HepG2 (cell line): ENCODE measurements around the gene XXYLT1. TPM values are rescaled to one million over a fixed set of nuclear protein-coding genes. Genes with fewer than 3 reads are reported as not detected.

ENCODE experiments used
- ADNP ChIP-seq: sonication (generic); formaldehyde crosslinking; IDR thresholded peaks from 2 replicates; pipeline ENCODE4 v1.4.0; 2020; ENCODE audit warnings: missing genetic modification reagents
- DNMT1 ChIP-seq: sonication (generic); formaldehyde crosslinking; IDR thresholded peaks from 2 replicates; pipeline ENCODE4 v1.5.1; 2020; ENCODE audit warnings: mild to moderate bottlenecking, missing genetic modification reagents
- FOSL1 ChIP-seq: sonication (generic); formaldehyde crosslinking; IDR thresholded peaks from 2 replicates; pipeline ENCODE4 v1.9.0; 2021; ENCODE audit warnings: missing genetic modification reagents, borderline replicate concordance
- FOXK1 ChIP-seq: sonication (generic); formaldehyde crosslinking; IDR thresholded peaks from 2 replicates; pipeline ENCODE4 v1.4.0; 2020; ENCODE audit warnings: low read depth, missing genetic modification reagents, borderline replicate concordance
- FOXO1 ChIP-seq: sonication (generic); formaldehyde crosslinking; IDR thresholded peaks from 2 replicates; pipeline ENCODE4 v1.4.0; 2020; ENCODE audit warnings: missing genetic modification reagents
- GATAD1 ChIP-seq: IDR thresholded peaks from 2 replicates; pipeline ENCODE4 v1.6.1; 2016; ENCODE audit warnings: missing genetic modification reagents, missing compliant biosample characterization
- HHEX ChIP-seq: IDR thresholded peaks from 2 replicates; pipeline ENCODE4 v1.6.1; 2016; ENCODE audit warnings: control low read depth
- HMG20A ChIP-seq: IDR thresholded peaks from 2 replicates; pipeline ENCODE4 v1.6.1; 2016; ENCODE audit warnings: borderline replicate concordance
- NR2F6 ChIP-seq, 2 experiments: IDR thresholded peaks; 2 replicates each; pipeline ENCODE4 v1.6.1; 2016; ENCODE audit warnings: antibody characterized with exemption in 1 of 2, mild to moderate bottlenecking in 1 of 2
- RELA ChIP-seq: sonication (generic); formaldehyde crosslinking; IDR thresholded peaks from 2 replicates; pipeline ENCODE4 v1.4.0; 2020; ENCODE audit warnings: missing genetic modification reagents
- SOX6 ChIP-seq, 2 experiments: fragments of 450-650 bp in 1 of 2; sonication (generic) in 1 of 2; formaldehyde crosslinking in 1 of 2; IDR thresholded peaks; 2 replicates each; pipeline versions ENCODE4 v1.4.0 to v1.6.1; 2017 to 2020; ENCODE audit warnings: antibody characterized with exemption in 1 of 2, mild to moderate bottlenecking in 1 of 2, missing genetic modification reagents in 1 of 2
- SRSF9 ChIP-seq: fragments of 200-400 bp; formaldehyde crosslinking; IDR thresholded peaks from 2 replicates; pipeline ENCODE4 v1.6.1; 2018; ENCODE audit warnings: borderline replicate concordance, mild to moderate bottlenecking, low read depth, low read length; ENCODE audit not compliant: insufficient read depth, poor library complexity, severe bottlenecking
- ZKSCAN5 ChIP-seq: sonication (generic); formaldehyde crosslinking; IDR thresholded peaks from 2 replicates; pipeline ENCODE4 v1.5.1; 2020; ENCODE audit warnings: mild to moderate bottlenecking, missing genetic modification reagents
- ZNF232 ChIP-seq: sonication (generic); formaldehyde crosslinking; IDR thresholded peaks from 2 replicates; pipeline ENCODE4 v1.4.0; 2020; ENCODE audit warnings: missing genetic modification reagents, borderline replicate concordance
- ZNF383 ChIP-seq: sonication (generic); formaldehyde crosslinking; IDR thresholded peaks from 2 replicates; pipeline ENCODE4 v1.4.0; 2020; ENCODE audit warnings: missing genetic modification reagents, mild to moderate bottlenecking, borderline replicate concordance
- ZNF530 ChIP-seq: sonication (generic); formaldehyde crosslinking; IDR thresholded peaks from 2 replicates; pipeline ENCODE4 v1.5.0; 2020; ENCODE audit warnings: low read depth, mild to moderate bottlenecking, missing genetic modification reagents
- ZNF605 ChIP-seq: sonication (generic); formaldehyde crosslinking; IDR thresholded peaks from 2 replicates; pipeline ENCODE4 v1.8.0; 2022; ENCODE audit warnings: mild to moderate bottlenecking, missing genetic modification reagents
- ZNF703 ChIP-seq: sonication (generic); formaldehyde crosslinking; IDR thresholded peaks from 2 replicates; pipeline ENCODE4 v1.5.1; 2020; ENCODE audit warnings: missing genetic modification reagents, mild to moderate bottlenecking, moderate library complexity, borderline replicate concordance
- ZNF747 ChIP-seq: sonication (generic); formaldehyde crosslinking; IDR thresholded peaks from 2 replicates; pipeline ENCODE4 v1.8.1; 2023; ENCODE audit warnings: missing genetic modification reagents, mild to moderate bottlenecking, borderline replicate concordance
- ZNF83 ChIP-seq: sonication (generic); formaldehyde crosslinking; IDR thresholded peaks from 2 replicates; pipeline ENCODE4 v1.4.0; 2020; ENCODE audit warnings: missing genetic modification reagents, mild to moderate bottlenecking, borderline replicate concordance
- polyA plus RNA-seq, 8 experiments: library from polyadenylated mRNA; depleted of rRNA in 3 of 8; stranded (reverse) in 7 of 8; unstranded in 1 of 8; fragments of >200 nt; fragmentation: Illumina TruSeq in 4 of 8; extraction: Trizol in 4 of 8; gene quantifications; 2 replicates each; pipeline versions ENCODE4 v1.2.1 to v1.2.3, GENCODE V29; 2011 to 2016; ENCODE audit warnings: low read depth in 4 of 8, missing spikeins in 1 of 8, mixed read lengths in 1 of 8; ENCODE audit not compliant: insufficient read depth in 1 of 8
- total RNA-seq, 5 experiments: library from RNA; depleted of rRNA; stranded (reverse); fragments of >200 nt; fragmentation: Illumina TruSeq; extraction: Trizol; gene quantifications; 2 replicates each; pipeline ENCODE4 v1.2.3, GENCODE V29; 2016; ENCODE audit warnings: low read depth in 1 of 5
- TF ChIP-seq, protein P1 (sequence below): sonication (generic); formaldehyde crosslinking; IDR thresholded peaks from 2 replicates; pipeline ENCODE4 v1.4.0; 2020; ENCODE audit warnings: missing genetic modification reagents
- TF ChIP-seq, protein P2 (sequence below): sonication (generic); formaldehyde crosslinking; IDR thresholded peaks from 2 replicates; pipeline ENCODE4 v1.8.0; 2022; ENCODE audit warnings: mild to moderate bottlenecking, missing genetic modification reagents, borderline replicate concordance
- TF ChIP-seq, protein P3 (sequence below): IDR thresholded peaks from 2 replicates; pipeline ENCODE4 v1.6.1; 2012; ENCODE audit warnings: low read depth, low read length, improper control_type of control experiment

XXYLT1 gene
- total and polyA plus RNA-seq, 2 of the 13 experiments (the other 11 are each of a cell fraction or from before 2014, with no cell fraction given): 17.7 to 19.0 TPM

DNA sequence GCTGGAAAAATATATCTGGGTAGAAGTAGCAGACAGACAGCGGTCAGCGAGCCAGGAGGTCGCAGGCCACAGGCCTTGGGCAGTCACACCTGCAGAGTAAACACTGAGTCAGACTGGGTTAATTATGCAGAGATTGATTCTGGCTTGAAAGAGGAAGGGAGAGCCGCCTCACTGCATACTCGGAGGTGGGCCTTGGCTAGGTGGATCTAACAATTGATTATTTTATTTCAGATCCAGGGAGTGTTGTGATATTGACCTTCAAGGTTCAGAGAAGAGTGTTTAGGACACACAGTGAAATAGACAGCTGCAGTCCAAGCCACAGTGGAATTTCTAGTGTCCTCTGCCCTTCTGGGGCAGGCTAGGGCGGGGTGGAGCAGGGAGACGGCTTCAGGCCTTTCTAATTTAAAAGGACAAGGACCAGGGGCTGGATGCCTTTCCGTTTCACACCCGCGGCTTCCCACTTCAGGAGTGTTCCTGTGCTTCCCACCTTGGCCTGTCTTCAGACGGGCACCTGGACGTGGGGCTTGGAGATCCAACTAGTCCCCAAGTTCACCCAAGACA, 237.3 kb downstream of the XXYLT1 start (continued):
- TF ChIP-seq ZNF232 (CRISPR knock-in tag) (no peak), ADNP (CRISPR knock-in tag) (no peak), DNMT1 (CRISPR knock-in tag) (no peak), RELA (CRISPR knock-in tag) (no peak), NR2F6 (IDR thresholded peaks at IDR 0.05) (peak; percentile 82), NR2F6 (CRISPR knock-in tag; IDR thresholded peaks at IDR 0.05) (peak; percentile 90), ZNF530 (CRISPR knock-in tag) (no peak), GATAD1 (CRISPR knock-in tag) (no peak), ZNF747 (no peak), SOX6 (IDR thresholded peaks at IDR 0.05) (no peak), SOX6 (CRISPR knock-in tag; IDR thresholded peaks at IDR 0.05) (peak; percentile 58), ZNF605 (CRISPR knock-in tag) (0 out of 2 replicates have a peak, but pooled peaks have one; percentile 38), FOXO1 (CRISPR knock-in tag) (peak; percentile 40; the same call in 1 of the 2 replicates), FOXK1 (CRISPR knock-in tag) (peak; percentile 71; the same call in 1 of the 2 replicates), ZNF703 (no peak), ZKSCAN5 (CRISPR knock-in tag) (no peak), ZNF383 (CRISPR knock-in tag) (no peak), FOSL1 (CRISPR knock-in tag) (peak; percentile 86), SRSF9 (no peak), ZNF83 (CRISPR knock-in tag) (no peak), HHEX (peak; percentile 63), HMG20A (peak; percentile 82; the same call in 1 of the 2 replicates)
- TF ChIP-seq, protein P1, sequence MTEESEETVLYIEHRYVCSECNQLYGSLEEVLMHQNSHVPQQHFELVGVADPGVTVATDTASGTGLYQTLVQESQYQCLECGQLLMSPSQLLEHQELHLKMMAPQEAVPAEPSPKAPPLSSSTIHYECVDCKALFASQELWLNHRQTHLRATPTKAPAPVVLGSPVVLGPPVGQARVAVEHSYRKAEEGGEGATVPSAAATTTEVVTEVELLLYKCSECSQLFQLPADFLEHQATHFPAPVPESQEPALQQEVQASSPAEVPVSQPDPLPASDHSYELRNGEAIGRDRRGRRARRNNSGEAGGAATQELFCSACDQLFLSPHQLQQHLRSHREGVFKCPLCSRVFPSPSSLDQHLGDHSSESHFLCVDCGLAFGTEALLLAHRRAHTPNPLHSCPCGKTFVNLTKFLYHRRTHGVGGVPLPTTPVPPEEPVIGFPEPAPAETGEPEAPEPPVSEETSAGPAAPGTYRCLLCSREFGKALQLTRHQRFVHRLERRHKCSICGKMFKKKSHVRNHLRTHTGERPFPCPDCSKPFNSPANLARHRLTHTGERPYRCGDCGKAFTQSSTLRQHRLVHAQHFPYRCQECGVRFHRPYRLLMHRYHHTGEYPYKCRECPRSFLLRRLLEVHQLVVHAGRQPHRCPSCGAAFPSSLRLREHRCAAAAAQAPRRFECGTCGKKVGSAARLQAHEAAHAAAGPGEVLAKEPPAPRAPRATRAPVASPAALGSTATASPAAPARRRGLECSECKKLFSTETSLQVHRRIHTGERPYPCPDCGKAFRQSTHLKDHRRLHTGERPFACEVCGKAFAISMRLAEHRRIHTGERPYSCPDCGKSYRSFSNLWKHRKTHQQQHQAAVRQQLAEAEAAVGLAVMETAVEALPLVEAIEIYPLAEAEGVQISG (CRISPR knock-in tag): no peak
- TF ChIP-seq, protein P2, sequence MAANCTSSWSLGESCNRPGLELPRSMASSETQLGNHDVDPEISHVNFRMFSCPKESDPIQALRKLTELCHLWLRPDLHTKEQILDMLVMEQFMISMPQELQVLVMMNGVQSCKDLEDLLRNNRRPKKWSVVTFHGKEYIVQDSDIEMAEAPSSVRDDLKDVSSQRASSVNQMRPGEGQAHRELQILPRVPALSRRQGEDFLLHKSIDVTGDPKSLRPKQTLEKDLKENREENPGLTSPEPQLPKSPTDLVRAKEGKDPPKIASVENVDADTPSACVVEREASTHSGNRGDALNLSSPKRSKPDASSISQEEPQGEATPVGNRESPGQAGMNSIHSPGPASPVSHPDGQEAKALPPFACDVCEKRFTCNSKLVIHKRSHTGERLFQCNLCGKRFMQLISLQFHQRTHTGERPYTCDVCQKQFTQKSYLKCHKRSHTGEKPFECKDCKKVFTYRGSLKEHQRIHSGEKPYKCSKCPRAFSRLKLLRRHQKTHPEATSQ: no peak
- TF ChIP-seq, protein P3, sequence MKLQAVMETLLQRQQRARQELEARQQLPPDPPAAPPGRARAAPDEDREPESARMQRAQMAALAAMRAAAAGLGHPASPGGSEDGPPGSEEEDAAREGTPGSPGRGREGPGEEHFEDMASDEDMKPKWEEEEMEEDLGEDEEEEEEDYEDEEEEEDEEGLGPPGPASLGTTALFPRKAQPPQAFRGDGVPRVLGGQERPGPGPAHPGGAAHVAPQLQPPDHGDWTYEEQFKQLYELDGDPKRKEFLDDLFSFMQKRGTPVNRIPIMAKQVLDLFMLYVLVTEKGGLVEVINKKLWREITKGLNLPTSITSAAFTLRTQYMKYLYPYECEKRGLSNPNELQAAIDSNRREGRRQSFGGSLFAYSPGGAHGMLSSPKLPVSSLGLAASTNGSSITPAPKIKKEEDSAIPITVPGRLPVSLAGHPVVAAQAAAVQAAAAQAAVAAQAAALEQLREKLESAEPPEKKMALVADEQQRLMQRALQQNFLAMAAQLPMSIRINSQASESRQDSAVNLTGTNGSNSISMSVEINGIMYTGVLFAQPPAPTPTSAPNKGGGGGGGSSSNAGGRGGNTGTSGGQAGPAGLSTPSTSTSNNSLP: 0 out of 2 replicates have a peak, but pooled peaks have one; percentile 19
